A673 (cell line): Measurements from ENCODE around the gene C1orf159.

Source experiments
- EZH2 ChIP-seq: fragments of 200-600 bp; sonication (generic); IDR thresholded peaks from 2 replicates; pipeline ENCODE4 v1.6.1; 2017; ENCODE audit warnings: borderline replicate concordance, low read depth, mild to moderate bottlenecking, mixed read lengths, antibody characterized with exemption, low read length; ENCODE audit not compliant: poor library complexity, severe bottlenecking
- TF ChIP-seq, protein P1 (sequence below): fragments of 300-800, 200-600 bp; sonication (generic); conservative IDR thresholded peaks from 2 replicates; pipeline ENCODE4 v1.5.1; 2017; ENCODE audit warnings: low read depth, mild to moderate bottlenecking, antibody characterized with exemption, low read length, moderate library complexity, mixed read lengths

- TF ChIP-seq, protein P1, sequence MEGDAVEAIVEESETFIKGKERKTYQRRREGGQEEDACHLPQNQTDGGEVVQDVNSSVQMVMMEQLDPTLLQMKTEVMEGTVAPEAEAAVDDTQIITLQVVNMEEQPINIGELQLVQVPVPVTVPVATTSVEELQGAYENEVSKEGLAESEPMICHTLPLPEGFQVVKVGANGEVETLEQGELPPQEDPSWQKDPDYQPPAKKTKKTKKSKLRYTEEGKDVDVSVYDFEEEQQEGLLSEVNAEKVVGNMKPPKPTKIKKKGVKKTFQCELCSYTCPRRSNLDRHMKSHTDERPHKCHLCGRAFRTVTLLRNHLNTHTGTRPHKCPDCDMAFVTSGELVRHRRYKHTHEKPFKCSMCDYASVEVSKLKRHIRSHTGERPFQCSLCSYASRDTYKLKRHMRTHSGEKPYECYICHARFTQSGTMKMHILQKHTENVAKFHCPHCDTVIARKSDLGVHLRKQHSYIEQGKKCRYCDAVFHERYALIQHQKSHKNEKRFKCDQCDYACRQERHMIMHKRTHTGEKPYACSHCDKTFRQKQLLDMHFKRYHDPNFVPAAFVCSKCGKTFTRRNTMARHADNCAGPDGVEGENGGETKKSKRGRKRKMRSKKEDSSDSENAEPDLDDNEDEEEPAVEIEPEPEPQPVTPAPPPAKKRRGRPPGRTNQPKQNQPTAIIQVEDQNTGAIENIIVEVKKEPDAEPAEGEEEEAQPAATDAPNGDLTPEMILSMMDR: no peak
- no peak for TF ChIP-seq EZH2
Observed at GRCh38 chr1:1041092-1041523, 74.8 kb downstream of the C1orf159 start.
